IMR-90 (cell line): ENCODE results near the gene TMEM131.

Experiments used
- CTCF ChIP-seq: conservative IDR thresholded peaks from 2 replicates; pipeline ENCODE4 v1.5.1; 2012; ENCODE audit warnings: mild to moderate bottlenecking, low read depth, low read length, improper control_type of control experiment
- RAD21 ChIP-seq: IDR thresholded peaks from 2 replicates; pipeline ENCODE4 v1.6.1; 2012; ENCODE audit warnings: low read length, improper control_type of control experiment
- SMC3 ChIP-seq: fragments of 150-350 bp; IDR thresholded peaks from 2 replicates; pipeline ENCODE4 v1.6.1; 2016; ENCODE audit warnings: low read depth, mild to moderate bottlenecking, antibody characterized with exemption, low read length, moderate library complexity

GRCh38 chr2:97712693-97713295 lies 283.0 kb downstream of the TMEM131 start:
- no peak for TF ChIP-seq RAD21
- no peak for TF ChIP-seq CTCF
- no peak for TF ChIP-seq SMC3
